Measurements from ENCODE around the gene TMEM18. TPM values are rescaled to one million over a fixed set of nuclear protein-coding genes. Genes with fewer than 3 reads are reported as not detected.

The TMEM18 gene
- total and polyA plus RNA-seq, 9 of the 15 experiments (the other 6 are each of a cell fraction or from before 2014, with no cell fraction given) = 12.8 to 55.9 (median 21.8) TPM

DNA sequence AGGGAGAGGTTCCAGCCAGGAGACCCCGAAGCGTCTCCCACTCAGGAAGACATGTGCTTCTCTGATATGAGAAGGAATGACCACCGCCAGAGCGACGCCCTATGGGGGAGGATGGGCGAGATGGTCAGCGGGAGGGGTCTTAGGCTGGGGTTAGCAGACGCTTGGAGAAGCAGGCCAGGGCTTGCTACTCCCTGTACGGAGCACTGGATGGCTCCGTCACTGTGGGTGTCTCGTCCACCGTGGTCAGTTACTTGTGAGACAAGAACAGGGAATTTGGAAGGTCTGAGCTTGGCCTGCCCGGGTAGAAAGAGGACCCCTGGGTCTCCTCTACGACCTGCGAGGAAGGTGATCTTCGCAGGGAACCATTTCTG lies 39.8 kb downstream of the TMEM18 start (continued):
- TF ChIP-seq, protein P1, sequence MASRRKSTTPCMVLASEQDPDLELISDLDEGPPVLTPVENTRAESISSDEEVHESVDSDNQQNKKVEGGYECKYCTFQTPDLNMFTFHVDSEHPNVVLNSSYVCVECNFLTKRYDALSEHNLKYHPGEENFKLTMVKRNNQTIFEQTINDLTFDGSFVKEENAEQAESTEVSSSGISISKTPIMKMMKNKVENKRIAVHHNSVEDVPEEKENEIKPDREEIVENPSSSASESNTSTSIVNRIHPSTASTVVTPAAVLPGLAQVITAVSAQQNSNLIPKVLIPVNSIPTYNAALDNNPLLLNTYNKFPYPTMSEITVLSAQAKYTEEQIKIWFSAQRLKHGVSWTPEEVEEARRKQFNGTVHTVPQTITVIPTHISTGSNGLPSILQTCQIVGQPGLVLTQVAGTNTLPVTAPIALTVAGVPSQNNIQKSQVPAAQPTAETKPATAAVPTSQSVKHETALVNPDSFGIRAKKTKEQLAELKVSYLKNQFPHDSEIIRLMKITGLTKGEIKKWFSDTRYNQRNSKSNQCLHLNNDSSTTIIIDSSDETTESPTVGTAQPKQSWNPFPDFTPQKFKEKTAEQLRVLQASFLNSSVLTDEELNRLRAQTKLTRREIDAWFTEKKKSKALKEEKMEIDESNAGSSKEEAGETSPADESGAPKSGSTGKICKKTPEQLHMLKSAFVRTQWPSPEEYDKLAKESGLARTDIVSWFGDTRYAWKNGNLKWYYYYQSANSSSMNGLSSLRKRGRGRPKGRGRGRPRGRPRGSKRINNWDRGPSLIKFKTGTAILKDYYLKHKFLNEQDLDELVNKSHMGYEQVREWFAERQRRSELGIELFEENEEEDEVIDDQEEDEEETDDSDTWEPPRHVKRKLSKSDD (conservative IDR thresholded peaks at IDR 0.05; ENCODE audit: low read length) = no peak
- no peak for TF ChIP-seq HDAC6 (IDR thresholded peaks at IDR 0.05; ENCODE audit: low read depth, low read length)

- Histone ChIP-seq H3K27me3 (ENCODE audit: control insufficient read depth in 2 of 2, insufficient read depth in 2 of 2, low read length in 2 of 2) (peaks cover 0 to 50% of the 10 kb centered on the region in 2 experiments; a peak in 2 of 5 replicates), H3K4me1 (replicated peaks in 1 of 2; ENCODE audit: control insufficient read depth in 2 of 2, insufficient read depth in 2 of 2, low read length in 2 of 2) (peaks cover 0 to 10% of the 10 kb centered on the region in 2 experiments; a peak in 2 of 5 replicates), H3K36me3 (ENCODE audit: control insufficient read depth, insufficient read depth, low read length) (no peaks in the 10 kb centered on the region), H3K79me2 (ENCODE audit: control insufficient read depth, insufficient read depth, low read length) (no peaks in the 10 kb centered on the region), H2AFZ (ENCODE audit: low read depth, low read length) (peak overlapping the region; percentile 37; the same call in 1 of the 2 replicates), H3K4me3 (no peak overlapping the region), H3K4me2 (ENCODE audit: insufficient read depth, low read length) (0 out of 2 replicates have a peak overlapping the region, but pooled peaks have one; percentile 24), H3K9me3 (replicated peaks; ENCODE audit: control insufficient read depth, insufficient read depth, low read depth, low read length) (no peaks in the 10 kb centered on the region), H3K9me1 (ENCODE audit: control insufficient read depth, insufficient read depth, low read length) (peaks cover 3% of the 10 kb centered on the region), H3K9ac (ENCODE audit: insufficient read depth in 1 of 2, low read depth in 2 of 2, low read length in 2 of 2) (peak overlapping the region in 1 of 2 experiments; percentile 76; a peak in 2 of 4 replicates), H3K27ac (ENCODE audit: extremely low read depth, low read depth, low read length) (no peak overlapping the region), H4K20me1 (replicated peaks; ENCODE audit: control insufficient read depth, insufficient read depth, low read length) (no peaks in the 10 kb centered on the region; the same call in 1 of the 2 replicates)
- intact Hi-C loops (cut with micrococcal nuclease) (loop anchor here (2.0 kb wide), 1 partner anchor 108 kb away; no protein-coding TSS in a partner anchor), in situ Hi-C loops (cut with MboI) (no loop called here)
- WGBS (ENCODE audit: insufficient coverage, low coverage, missing lambda C conversion rate) = 6% methylated on average over 32 of the region's 57 CpGs
- ChIA-PET POLR2A (no interaction called here), CTCF (ENCODE audit: low intra/inter-chr PET ratio) (interaction anchor here (1.5 kb wide), 1 partner anchor 108 kb away, joined by 8 read pairs; no protein-coding TSS in a partner anchor)
- DNase-seq (ENCODE audit: extremely low read depth in 1 of 4, low spot score in 3 of 4) = peak; percentile 49 to 68 (median 54)
- no TSS peak for BruUV-seq (replicated peaks)
- peak; percentile 82 for FAIRE-seq
- ATAC-seq = peak; percentile 85
- TF ChIP-seq TRIM24 (IDR thresholded peaks at IDR 0.05) (no peak), WHSC1 (IDR thresholded peaks at IDR 0.05; ENCODE audit: low read length) (no peak), GTF3C2 (IDR thresholded peaks at IDR 0.05; ENCODE audit: borderline replicate concordance, extremely low read depth, insufficient read length) (no peak), DEAF1 (CRISPR knock-in tag; IDR thresholded peaks at IDR 0.05) (peak; percentile 25; the same call in 1 of the 2 replicates)
- TF ChIP-seq, protein P2, sequence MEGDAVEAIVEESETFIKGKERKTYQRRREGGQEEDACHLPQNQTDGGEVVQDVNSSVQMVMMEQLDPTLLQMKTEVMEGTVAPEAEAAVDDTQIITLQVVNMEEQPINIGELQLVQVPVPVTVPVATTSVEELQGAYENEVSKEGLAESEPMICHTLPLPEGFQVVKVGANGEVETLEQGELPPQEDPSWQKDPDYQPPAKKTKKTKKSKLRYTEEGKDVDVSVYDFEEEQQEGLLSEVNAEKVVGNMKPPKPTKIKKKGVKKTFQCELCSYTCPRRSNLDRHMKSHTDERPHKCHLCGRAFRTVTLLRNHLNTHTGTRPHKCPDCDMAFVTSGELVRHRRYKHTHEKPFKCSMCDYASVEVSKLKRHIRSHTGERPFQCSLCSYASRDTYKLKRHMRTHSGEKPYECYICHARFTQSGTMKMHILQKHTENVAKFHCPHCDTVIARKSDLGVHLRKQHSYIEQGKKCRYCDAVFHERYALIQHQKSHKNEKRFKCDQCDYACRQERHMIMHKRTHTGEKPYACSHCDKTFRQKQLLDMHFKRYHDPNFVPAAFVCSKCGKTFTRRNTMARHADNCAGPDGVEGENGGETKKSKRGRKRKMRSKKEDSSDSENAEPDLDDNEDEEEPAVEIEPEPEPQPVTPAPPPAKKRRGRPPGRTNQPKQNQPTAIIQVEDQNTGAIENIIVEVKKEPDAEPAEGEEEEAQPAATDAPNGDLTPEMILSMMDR (IDR thresholded peaks at IDR 0.05 in 2 of 3, conservative IDR thresholded peaks at IDR 0.05 in 1 of 3; ENCODE audit: insufficient read depth in 2 of 3, low read depth in 1 of 3, low read length in 3 of 3) = peak; percentile 65 to 83 (median 79)
Measured at GRCh38 chr2:636641-637405, 40.4 kb downstream of the TMEM18 start.

Measured in K562 (cell line).